ENCODE measurements around the gene MEIS3.

GRCh38 chr19:47418692-47419029 lies 666 bp downstream of the MEIS3 start:
- no peak for TF ChIP-seq EZH2 (IDR thresholded peaks at IDR 0.05; ENCODE audit: borderline replicate concordance, low read depth, low read length, poor library complexity, severe bottlenecking)
- TF ChIP-seq CTCF (conservative IDR thresholded peaks at IDR 0.05; ENCODE audit: low read depth, low read length) = no peak

All from A673 (cell line).